KOPT-K1 (cell line): ENCODE data around the gene SETSIP.

Source experiments
- H3K27ac ChIP-seq: fragments of 200-600 bp; sonication (generic); 2 replicates; pipeline ENCODE4 v1.5.1; 2016; ENCODE audit warnings: antibody characterized with exemption, mild to moderate bottlenecking, low read depth, low read length; ENCODE audit not compliant: poor library complexity, severe bottlenecking
- H3K36me3 ChIP-seq: fragments of 200-600 bp; sonication (generic); 2 replicates; pipeline ENCODE4 v1.5.1; 2017; ENCODE audit warnings: antibody characterized with exemption, mild to moderate bottlenecking, low read length, moderate library complexity; ENCODE audit not compliant: insufficient read depth
- H3K9me3 ChIP-seq: fragments of 200-600 bp; sonication (generic); 2 replicates; pipeline ENCODE4 v1.5.1; 2017; ENCODE audit warnings: antibody characterized with exemption, low read length, mild to moderate bottlenecking; ENCODE audit not compliant: insufficient read depth, poor library complexity, severe bottlenecking

SETSIP gene, protein sequence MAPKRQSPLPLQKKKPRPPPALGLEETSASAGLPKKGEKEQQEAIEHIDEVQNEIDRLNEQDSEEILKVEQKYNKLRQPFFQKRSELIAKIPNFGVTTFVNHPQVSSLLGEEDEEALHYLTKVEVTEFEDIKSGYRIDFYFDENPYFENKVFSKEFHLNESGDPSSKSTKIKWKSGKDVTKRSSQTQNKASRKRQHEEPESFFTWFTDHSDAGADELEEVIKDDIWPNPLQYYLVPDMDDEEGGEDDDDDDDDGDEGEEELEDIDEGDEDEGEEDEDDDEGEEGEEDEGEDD

DNA sequence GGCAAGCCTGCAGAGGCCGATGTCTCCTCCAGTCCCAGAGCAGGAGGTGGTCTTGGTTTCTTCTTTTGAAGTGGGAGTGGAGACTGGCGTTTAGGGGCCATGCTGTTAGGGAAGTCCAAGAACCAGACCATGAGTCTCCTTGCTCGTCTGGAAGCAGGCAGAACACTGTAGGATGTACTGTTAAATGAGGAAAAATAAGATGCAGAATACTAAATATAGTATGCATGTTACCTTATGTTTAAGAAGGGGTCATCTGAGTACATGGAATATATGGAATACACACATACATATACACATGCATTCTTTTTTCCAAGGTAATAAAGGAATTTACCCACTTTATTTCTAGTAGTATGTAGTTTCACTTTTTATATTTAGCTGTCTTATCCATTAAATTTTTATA is at the start of gene SETSIP:
SETSIP (minus strand) TSS at position 101 of the 400 bp plus-strand sequence; CDS start at position 101, 0 bp downstream.
- no peaks in the 10 kb centered on the region for H3K36me3 ChIP-seq
- no peaks in the 10 kb centered on the region for H3K9me3 ChIP-seq
- no peak within 1 kb of the TSS for H3K27ac ChIP-seq

DNA sequence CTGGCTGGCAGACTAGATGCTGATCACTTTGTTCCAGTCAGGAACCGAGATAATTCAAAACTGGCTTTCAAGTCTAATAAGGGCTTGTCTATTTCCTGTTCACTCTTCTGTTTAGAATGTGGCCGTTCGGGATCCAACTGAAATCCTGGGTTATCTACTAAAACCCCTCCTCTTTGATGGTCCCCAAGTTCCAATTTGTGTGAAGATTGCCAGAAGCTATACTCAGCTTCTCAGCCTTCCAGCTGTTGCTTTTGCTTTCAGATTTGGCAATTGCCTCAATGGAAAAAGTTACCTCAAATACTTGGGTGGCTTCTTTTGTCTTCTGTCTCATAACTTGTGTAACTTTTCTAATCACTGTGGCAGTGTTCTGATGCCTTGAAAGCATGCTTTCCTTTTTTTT is 48.7 kb upstream of the SETSIP start:
- Histone ChIP-seq H3K9me3 (no peaks in the 10 kb centered on the region), H3K27ac (peak overlapping the region; percentile 48), H3K36me3 (no peaks in the 10 kb centered on the region)

DNA sequence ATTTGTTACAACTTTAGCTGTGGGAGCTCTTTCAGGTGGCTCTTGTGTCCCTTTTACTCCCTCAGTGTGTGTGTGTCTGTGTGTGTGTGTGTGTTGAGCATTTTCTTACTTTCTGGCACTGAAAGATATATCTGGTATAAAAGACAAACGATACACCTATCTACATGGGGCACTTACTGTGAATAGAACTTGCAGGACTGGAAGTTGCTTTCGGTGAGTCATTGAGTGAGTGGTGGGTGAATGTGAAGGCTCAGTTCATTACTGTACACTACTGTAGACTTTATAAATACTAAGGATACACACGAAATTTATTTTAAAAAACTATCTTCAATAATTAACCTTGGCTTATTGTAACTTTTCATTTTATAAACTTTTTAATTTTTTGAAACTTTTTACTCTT is 43.6 kb upstream of the SETSIP start:
- H3K27ac ChIP-seq = no peak overlapping the region
- no peaks in the 10 kb centered on the region for H3K36me3 ChIP-seq
- no peaks in the 10 kb centered on the region for H3K9me3 ChIP-seq

DNA sequence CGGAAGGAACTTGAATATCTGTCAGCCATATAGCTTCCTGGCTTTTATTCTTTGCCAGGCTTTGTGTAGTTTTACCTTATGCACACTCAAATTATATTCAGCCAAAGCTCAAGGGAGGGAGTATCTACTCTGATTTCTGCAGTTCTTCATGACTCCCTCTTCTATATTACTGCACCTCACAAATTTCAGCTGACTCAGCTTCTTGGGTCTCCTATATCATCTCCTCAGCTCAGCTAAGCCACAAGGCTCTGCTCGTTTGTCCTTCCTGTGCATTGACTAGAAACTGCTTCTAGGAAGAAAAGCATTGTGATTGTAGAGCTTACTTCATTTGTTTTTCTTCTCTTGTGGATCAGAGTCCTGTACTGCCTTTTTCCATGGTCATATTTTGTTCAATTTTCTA is 42.3 kb upstream of the SETSIP start:
- H3K9me3 ChIP-seq = no peaks in the 10 kb centered on the region
- no peaks in the 10 kb centered on the region for H3K36me3 ChIP-seq
- H3K27ac ChIP-seq = no peak overlapping the region

DNA sequence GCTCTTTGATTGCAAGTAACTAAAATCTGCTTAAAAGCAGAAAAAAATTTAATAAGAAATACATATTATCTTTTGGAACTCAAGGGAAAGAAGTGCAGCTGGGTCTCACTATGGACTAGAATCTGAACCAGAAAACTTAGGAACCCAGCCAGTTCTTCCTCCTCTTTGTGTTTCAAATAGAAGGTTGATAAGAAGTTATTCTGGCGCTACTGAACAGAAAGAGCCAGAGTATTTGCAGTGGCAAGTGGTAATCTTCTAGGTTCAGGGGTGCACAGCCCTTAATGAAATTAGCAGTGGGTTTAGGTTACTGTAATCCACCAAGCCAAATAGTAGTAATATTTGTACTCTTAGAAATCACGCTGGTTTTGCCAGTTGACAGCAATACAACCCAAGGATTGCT is 33.4 kb upstream of the SETSIP start:
- no peaks in the 10 kb centered on the region for H3K9me3 ChIP-seq
- no peak overlapping the region for H3K27ac ChIP-seq
- H3K36me3 ChIP-seq = no peaks in the 10 kb centered on the region

DNA sequence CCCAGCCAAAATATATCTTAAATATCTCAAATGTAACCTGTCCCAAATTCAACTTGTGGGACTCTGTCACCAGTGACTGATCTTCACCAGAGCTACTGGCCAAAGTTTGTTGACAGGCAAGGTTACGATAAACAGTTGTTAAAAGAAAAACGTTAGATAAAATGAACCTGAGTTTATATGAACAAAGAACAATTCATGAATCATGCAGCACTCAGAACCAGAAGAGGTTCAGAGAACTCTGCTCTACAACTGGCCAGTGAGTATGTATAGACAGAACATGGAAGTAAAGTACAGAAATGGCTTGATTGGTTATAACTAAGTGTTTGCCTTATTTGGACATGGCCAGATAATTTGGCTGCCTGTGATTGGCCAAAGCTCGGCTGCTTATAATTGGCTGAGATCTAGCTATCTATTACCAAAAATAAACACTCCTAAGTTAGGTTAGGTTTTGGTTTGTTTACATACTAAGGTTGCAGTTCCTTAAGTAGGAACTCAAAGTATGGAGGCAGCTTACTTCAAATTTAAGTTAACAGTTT is 30.4 kb upstream of the SETSIP start:
- H3K27ac ChIP-seq = no peak overlapping the region
- H3K36me3 ChIP-seq = no peaks in the 10 kb centered on the region
- no peaks in the 10 kb centered on the region for H3K9me3 ChIP-seq

DNA sequence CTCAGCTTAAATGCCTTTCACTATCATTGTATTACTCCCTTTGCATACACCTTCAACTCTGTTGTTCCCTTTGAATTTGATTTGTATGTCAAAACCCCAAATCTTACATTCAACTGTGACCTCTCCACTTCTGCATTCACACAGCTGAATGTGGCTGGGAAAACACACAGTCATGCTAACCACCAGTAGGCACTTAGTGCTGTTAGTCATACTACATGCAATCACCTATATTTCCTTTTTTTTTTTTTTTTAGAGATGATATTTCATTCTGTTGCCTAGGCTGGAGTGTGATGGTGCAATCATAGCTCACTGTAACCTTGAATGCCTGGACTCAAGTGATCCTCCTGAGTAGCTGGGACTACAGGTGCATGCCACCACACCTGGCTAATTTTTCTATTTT is 21.1 kb upstream of the SETSIP start:
- Histone ChIP-seq H3K27ac (no peak overlapping the region), H3K9me3 (no peaks in the 10 kb centered on the region), H3K36me3 (no peaks in the 10 kb centered on the region)

DNA sequence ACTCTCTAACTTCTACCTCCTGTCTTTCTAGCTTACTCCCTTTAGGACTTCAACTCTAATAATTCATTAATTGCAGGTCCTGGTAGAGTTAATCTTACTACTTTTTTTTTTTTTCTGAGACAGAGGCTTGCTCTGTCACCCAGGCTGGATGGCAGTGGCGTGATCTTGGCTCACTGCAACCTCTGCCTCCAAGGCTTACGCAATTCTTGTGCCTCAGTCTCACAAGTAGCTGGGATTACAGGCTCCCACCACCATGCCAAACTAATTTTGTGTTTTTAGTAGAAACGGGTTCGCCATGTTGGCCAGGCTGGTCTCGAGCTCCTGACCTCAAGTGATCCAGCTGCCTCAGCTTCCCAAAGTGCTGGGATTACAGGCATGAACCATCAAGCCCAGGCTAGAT is 20.7 kb upstream of the SETSIP start:
- H3K27ac ChIP-seq = no peak overlapping the region
- H3K9me3 ChIP-seq = no peaks in the 10 kb centered on the region
- H3K36me3 ChIP-seq = no peaks in the 10 kb centered on the region

DNA sequence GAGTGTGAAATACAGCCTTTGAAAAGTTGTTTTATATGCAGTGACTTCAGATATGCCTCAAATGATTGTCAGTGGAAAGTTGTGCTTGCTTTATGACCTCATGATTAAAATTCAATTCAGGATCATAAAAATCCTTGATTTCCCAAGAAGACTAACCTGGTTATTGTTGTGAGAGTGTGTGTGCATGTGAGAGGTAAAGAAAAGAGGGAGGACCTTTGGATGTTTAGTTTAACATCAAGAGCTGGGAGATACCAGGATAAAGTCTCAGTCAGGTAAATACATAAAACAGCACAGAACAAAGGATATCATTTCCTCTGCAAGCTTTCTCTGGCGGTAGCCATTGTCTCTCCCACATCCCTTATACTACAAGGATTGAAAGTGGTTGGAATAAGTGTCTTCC is 19.4 kb upstream of the SETSIP start:
- no peak overlapping the region for H3K27ac ChIP-seq
- H3K9me3 ChIP-seq = no peaks in the 10 kb centered on the region
- H3K36me3 ChIP-seq = no peaks in the 10 kb centered on the region

DNA sequence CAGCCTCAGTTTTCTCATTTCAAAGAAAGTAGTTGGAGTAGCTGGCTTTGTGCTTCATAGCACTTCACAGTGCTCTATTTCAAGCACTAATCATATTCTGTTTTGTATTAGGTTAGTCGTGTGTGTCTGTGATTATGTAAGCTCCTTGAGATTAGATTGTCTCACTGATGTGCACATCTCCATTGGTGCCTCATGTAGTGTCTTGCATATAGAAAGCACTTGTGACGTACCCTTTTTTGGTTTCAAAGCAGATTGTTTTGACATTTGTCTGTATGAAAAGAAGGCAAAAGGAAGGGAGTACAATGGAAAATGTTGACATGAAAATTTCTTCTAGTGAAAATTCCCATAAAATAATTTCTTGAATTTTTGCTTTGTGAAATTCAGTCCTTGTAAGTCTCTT is 18.9 kb upstream of the SETSIP start:
- H3K27ac ChIP-seq = no peak overlapping the region
- H3K9me3 ChIP-seq = no peaks in the 10 kb centered on the region
- H3K36me3 ChIP-seq = no peaks in the 10 kb centered on the region

DNA sequence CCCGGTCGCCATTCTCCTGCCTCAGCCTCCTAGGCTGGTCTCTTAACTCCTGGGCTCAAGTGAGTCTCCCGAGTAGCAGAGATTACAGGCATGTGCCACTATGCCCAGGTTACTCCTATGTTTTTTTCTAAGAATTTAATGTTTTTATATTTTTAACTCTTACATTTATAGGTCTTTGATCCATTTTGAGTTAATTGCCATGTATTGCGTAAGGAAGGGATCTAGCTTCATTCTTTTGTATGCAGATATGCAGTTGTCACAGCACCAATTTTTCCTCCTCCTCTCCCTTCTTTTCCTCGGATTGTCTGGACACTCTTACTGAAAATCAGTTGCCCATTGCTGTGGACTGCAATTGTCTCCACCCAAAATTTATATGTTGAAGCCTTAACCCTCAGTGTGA is 16.4 kb upstream of the SETSIP start:
- H3K27ac ChIP-seq = no peak overlapping the region
- H3K9me3 ChIP-seq = peaks cover 6% of the 10 kb centered on the region
- H3K36me3 ChIP-seq = no peaks in the 10 kb centered on the region

DNA sequence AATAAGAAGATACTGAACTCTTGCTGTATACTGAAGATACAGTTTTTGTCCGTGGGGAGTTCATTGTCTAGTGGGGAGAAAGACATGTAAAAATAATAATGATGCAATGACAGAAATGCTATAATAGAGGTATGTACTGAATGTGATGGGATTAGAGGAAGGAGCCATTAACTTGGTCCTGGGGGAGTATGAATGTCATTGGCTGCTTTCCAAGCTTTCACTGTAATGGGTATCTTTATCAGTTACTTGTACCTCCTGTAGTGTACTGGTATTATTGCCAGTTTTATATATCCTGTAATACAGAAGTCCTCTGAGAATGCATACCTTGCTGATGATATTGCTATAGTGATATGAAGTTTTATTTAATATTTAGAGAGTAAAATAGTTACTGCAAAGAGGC is 12.3 kb upstream of the SETSIP start:
- Histone ChIP-seq H3K36me3 (no peaks in the 10 kb centered on the region; the same call in 1 of the 2 replicates), H3K27ac (no peak overlapping the region), H3K9me3 (peaks cover 28% of the 10 kb centered on the region)

DNA sequence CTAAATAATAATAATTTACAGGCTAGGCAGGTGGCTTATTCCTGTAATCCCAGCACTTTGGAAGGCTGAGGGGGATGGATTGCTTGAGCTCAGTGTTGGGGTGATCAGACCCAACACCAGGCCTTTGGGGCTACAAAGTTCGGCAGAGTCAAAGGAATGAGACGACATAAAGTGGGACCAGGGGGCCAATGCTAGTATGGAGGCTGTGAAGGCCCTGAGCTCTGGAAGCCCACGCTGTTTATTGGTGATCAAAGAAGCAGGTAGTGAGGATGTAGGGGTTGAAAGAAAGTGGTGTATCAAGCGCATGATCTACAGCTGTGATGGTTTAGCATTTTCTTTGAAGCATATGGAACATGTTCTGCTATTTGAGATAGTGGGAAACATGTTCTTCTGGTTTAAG is 10.5 kb upstream of the SETSIP start:
- Histone ChIP-seq H3K27ac (no peak overlapping the region), H3K9me3 (peaks cover 28% of the 10 kb centered on the region), H3K36me3 (no peaks in the 10 kb centered on the region; the same call in 1 of the 2 replicates)

DNA sequence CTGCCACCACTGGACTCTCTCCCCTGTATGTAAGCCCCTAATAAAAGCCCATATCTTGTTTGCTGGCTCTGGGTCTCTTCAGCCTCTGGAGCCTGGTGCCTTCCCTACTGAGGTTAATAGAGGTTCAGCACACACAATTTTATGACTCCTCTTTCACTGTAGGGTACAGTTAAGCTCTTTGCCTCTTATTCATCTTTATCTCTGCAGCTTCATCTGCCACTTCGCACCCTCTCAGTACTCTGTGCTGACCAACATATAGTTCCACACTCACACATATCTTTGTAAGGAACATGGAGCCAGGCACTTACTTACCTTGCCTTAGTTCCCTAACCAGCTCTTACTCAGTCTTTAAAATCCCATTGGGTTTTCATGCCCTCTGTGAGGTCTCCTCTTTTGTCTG is 9.4 kb upstream of the SETSIP start:
- peaks cover 28% of the 10 kb centered on the region for H3K9me3 ChIP-seq

DNA sequence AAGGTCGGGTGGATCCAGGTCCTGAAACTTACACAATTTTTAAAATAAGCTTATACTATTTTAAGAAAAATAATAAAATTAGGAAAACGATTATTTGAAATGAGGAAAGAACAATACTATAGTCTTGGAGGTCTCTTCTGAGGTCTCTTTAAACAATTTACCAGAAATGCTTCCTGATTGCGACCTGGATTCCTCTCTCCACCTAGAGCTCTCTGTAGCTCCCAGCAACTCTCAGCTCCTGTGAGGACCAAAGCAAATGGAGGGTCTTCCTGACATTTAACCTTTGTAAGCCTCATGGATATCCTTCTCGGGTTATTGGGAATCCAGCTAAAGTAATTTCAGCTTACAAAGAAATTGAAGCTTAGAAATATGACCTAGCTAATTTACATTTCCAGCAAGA is 5.8 kb upstream of the SETSIP start:
- Histone ChIP-seq H3K9me3 (peaks cover 16% of the 10 kb centered on the region), H3K27ac (peak overlapping the region; percentile 72), H3K36me3 (no peaks in the 10 kb centered on the region)

More for the DNA sequence above, 9.4 kb upstream of the SETSIP start:
- H3K27ac ChIP-seq = no peak overlapping the region
- H3K36me3 ChIP-seq = no peaks in the 10 kb centered on the region; the same call in 1 of the 2 replicates
